ENCODE measurements around the gene CPNE5.
"Not testable (repeated sequence)": the region's sequence is repeated elsewhere in the genome, so short reads cannot be mapped to it uniquely, and the experiment has no call there.

Gene CPNE5

GRCh38 chr6:36817176-36817817, 21.9 kb downstream of the CPNE5 start:
- no peak for DNase-seq (ENCODE audit: low read depth in 1 of 2, low spot score in 1 of 2)

GRCh38 chr6:36815962-36816735, 23.1 kb downstream of the CPNE5 start:
- no peak for DNase-seq (ENCODE audit: low read depth in 1 of 2, low spot score in 1 of 2)

GRCh38 chr6:36814249-36814648, 25.0 kb downstream of the CPNE5 start:
- no peak for DNase-seq (ENCODE audit: low read depth in 1 of 2, low spot score in 1 of 2)

GRCh38 chr6:36813526-36813925, 25.7 kb downstream of the CPNE5 start:
- no peak for DNase-seq (ENCODE audit: low read depth in 1 of 2, low spot score in 1 of 2)

- DNase-seq (ENCODE audit: low read depth in 1 of 2, low spot score in 1 of 2) = not testable (repeated sequence)
Observed at GRCh38 chr6:36813047-36813446, 26.2 kb downstream of the CPNE5 start.

GRCh38 chr6:36809941-36810803, 29.1 kb downstream of the CPNE5 start:
- no peak for DNase-seq (ENCODE audit: low read depth in 1 of 2, low spot score in 1 of 2)

- DNase-seq (ENCODE audit: low read depth in 1 of 2, low spot score in 1 of 2) = no peak
Observed at GRCh38 chr6:36809156-36809555, 30.1 kb downstream of the CPNE5 start.

GRCh38 chr6:36808634-36809033, 30.6 kb downstream of the CPNE5 start:
- no peak for DNase-seq (ENCODE audit: low read depth in 1 of 2, low spot score in 1 of 2)

GRCh38 chr6:36807750-36808149, 31.5 kb downstream of the CPNE5 start:
- no peak for DNase-seq (ENCODE audit: low read depth in 1 of 2, low spot score in 1 of 2)

- DNase-seq (ENCODE audit: low read depth in 1 of 2, low spot score in 1 of 2) = no peak
Observed at GRCh38 chr6:36807143-36807542, 32.1 kb downstream of the CPNE5 start.

GRCh38 chr6:36805917-36806316, 33.3 kb downstream of the CPNE5 start:
- no peak for DNase-seq (ENCODE audit: low read depth in 1 of 2, low spot score in 1 of 2)

- DNase-seq (ENCODE audit: low read depth in 1 of 2, low spot score in 1 of 2) = no peak
Observed at GRCh38 chr6:36805096-36805797, 34.0 kb downstream of the CPNE5 start.

- DNase-seq (ENCODE audit: low read depth in 1 of 2, low spot score in 1 of 2) = no peak
Observed at GRCh38 chr6:36804563-36804962, 34.7 kb downstream of the CPNE5 start.

- no peak for DNase-seq (ENCODE audit: low read depth in 1 of 2, low spot score in 1 of 2)
Observed at GRCh38 chr6:36803908-36804307, 35.3 kb downstream of the CPNE5 start.

- DNase-seq (ENCODE audit: low read depth in 1 of 2, low spot score in 1 of 2) = no peak
Observed at GRCh38 chr6:36803482-36803881, 35.8 kb downstream of the CPNE5 start.

- DNase-seq (ENCODE audit: low read depth in 1 of 2, low spot score in 1 of 2) = no peak
Observed at GRCh38 chr6:36800223-36801076, 38.8 kb downstream of the CPNE5 start.

GRCh38 chr6:36798852-36799251, 40.4 kb downstream of the CPNE5 start:
- no peak for DNase-seq (ENCODE audit: low read depth in 1 of 2, low spot score in 1 of 2)

- DNase-seq (ENCODE audit: low read depth in 1 of 2, low spot score in 1 of 2) = no peak
Observed at GRCh38 chr6:36797653-36798052, 41.6 kb downstream of the CPNE5 start.

- DNase-seq (ENCODE audit: low read depth in 1 of 2, low spot score in 1 of 2) = no peak
Observed at GRCh38 chr6:36797055-36797454, 42.2 kb downstream of the CPNE5 start.

- DNase-seq (ENCODE audit: low read depth in 1 of 2, low spot score in 1 of 2) = no peak
Observed at GRCh38 chr6:36794713-36795065, 44.6 kb downstream of the CPNE5 start.
